Adrenal gland (tissue), 5 donors: ENCODE measurements around the gene SMYD1.

ENCODE experiments used
- CTCF ChIP-seq, 6 experiments: fragments of 450-650 bp in 4 of 6; fragments of 200-600 bp in 2 of 6; sonication (generic) in 1 of 6; IDR thresholded peaks; 1 replicate in 5 of 6; 2 replicates in 1 of 6; pipeline versions ENCODE4 v1.5.1 to v1.8.0; 2016 to 2021; ENCODE audit warnings: antibody characterized with exemption in 6 of 6, mild to moderate bottlenecking in 2 of 6, moderate library complexity in 1 of 6
- POLR2A ChIP-seq, 2 donors: fragments of 450-650 bp; IDR thresholded peaks; one replicate each; pipeline ENCODE4 v1.6.1; 2017; ENCODE audit warnings: antibody characterized with exemption in 2 of 2, mild to moderate bottlenecking in 2 of 2, moderate library complexity in 1 of 2
- donor health status: DM: no; HTN: no; CAD: no.

- TF ChIP-seq CTCF (IDR thresholded peaks at IDR 0.05) (no peak), POLR2A (IDR thresholded peaks at IDR 0.05) (no peak)
These were observed 32.8 kb downstream of the SMYD1 start for GRCh38 chr2:88100489-88100858.
